CD4-positive, alpha-beta T cell treated with Interleukin-10 for 1 hour (primary cell): ENCODE measurements around the gene WFDC13.
"Not testable (repeated sequence)": the region's sequence is repeated elsewhere in the genome, so short reads cannot be mapped to it uniquely, and the experiment has no call there.

Experiments used
- DNase-seq: peaks from one replicate; pipeline ENCODE4 v3.0.0-alpha.2; 2020

The WFDC13 gene

GRCh38 chr20:45701873-45702272 lies at the start of gene WFDC13:
TSS of gene WFDC13 (plus strand) at chr20:45702038. CDS start at chr20:45702124, 86 bp downstream.
- DNase-seq: no peak

- DNase-seq: not testable (repeated sequence)
Observed at GRCh38 chr20:45657038-45657437, 44.8 kb upstream of the WFDC13 start.

GRCh38 chr20:45670139-45670538 lies 31.7 kb upstream of the WFDC13 start, which contains the start of gene WFDC11:
TSS of gene WFDC11 (minus strand) at chr20:45670239. CDS start at chr20:45650600, 19,639 bp downstream.
- DNase-seq: no peak

GRCh38 chr20:45672765-45673164 lies 29.1 kb upstream of the WFDC13 start:
- no peak for DNase-seq

- no peak for DNase-seq
Observed at GRCh38 chr20:45679650-45680049, 22.2 kb upstream of the WFDC13 start.

- DNase-seq: no peak
Observed at GRCh38 chr20:45685896-45686295, 15.9 kb upstream of the WFDC13 start.

GRCh38 chr20:45693346-45693745 lies 8.5 kb upstream of the WFDC13 start:
- DNase-seq: not testable (repeated sequence)

GRCh38 chr20:45695496-45695895 lies 6.3 kb upstream of the WFDC13 start:
- no peak for DNase-seq

- no peak for DNase-seq
Observed at GRCh38 chr20:45701104-45701503, 734 bp upstream of the WFDC13 start.

GRCh38 chr20:45704969-45705637 lies 3.3 kb downstream of the WFDC13 start, which contains the start of gene WFDC10B:
TSS of gene WFDC10B (minus strand) at chr20:45705019. CDS start at chr20:45685992, 19,027 bp downstream.
- no peak for DNase-seq

GRCh38 chr20:45716141-45716688 lies 14.4 kb downstream of the WFDC13 start:
- not testable (repeated sequence) for DNase-seq

- no peak for DNase-seq
Observed at GRCh38 chr20:45722047-45722446, 20.2 kb downstream of the WFDC13 start, which contains the start of gene SPINT4. TSS of gene SPINT4 (plus strand) at chr20:45722347. CDS start at chr20:45722368, 21 bp downstream.

- DNase-seq: no peak
Observed at GRCh38 chr20:45725134-45725533, 23.3 kb downstream of the WFDC13 start.

- DNase-seq: no peak
Observed at GRCh38 chr20:45727044-45727443, 25.2 kb downstream of the WFDC13 start.

GRCh38 chr20:45732199-45732598 lies 30.4 kb downstream of the WFDC13 start:
- no peak for DNase-seq

GRCh38 chr20:45735552-45735951 lies 33.7 kb downstream of the WFDC13 start:
- DNase-seq: no peak

- DNase-seq: no peak
Observed at GRCh38 chr20:45735988-45736387, 34.1 kb downstream of the WFDC13 start.

- no peak for DNase-seq
Observed at GRCh38 chr20:45742596-45742995, 40.8 kb downstream of the WFDC13 start.

- no peak for DNase-seq
Observed at GRCh38 chr20:45745015-45745414, 43.2 kb downstream of the WFDC13 start.

GRCh38 chr20:45751721-45752120 lies 49.9 kb downstream of the WFDC13 start:
- DNase-seq: no peak

- no peak for DNase-seq
Observed at GRCh38 chr20:45752746-45753145, 50.9 kb downstream of the WFDC13 start.

- no peak for DNase-seq
Observed at GRCh38 chr20:45758096-45758495, 56.3 kb downstream of the WFDC13 start.
